Eye (tissue), 1 donor: ENCODE measurements around the gene RABGAP1L.
"Not testable (repeated sequence)": the region's sequence is repeated elsewhere in the genome, so short reads cannot be mapped to it uniquely, and the experiment has no call there.

Source experiments
- DNase-seq: peaks from one replicate; pipeline ENCODE4 v3.0.0-alpha.2; 2015

The RABGAP1L gene

GRCh38 chr1:174204697-174205308 is 45.5 kb downstream of the RABGAP1L start:
- DNase-seq, result no peak

DNA sequence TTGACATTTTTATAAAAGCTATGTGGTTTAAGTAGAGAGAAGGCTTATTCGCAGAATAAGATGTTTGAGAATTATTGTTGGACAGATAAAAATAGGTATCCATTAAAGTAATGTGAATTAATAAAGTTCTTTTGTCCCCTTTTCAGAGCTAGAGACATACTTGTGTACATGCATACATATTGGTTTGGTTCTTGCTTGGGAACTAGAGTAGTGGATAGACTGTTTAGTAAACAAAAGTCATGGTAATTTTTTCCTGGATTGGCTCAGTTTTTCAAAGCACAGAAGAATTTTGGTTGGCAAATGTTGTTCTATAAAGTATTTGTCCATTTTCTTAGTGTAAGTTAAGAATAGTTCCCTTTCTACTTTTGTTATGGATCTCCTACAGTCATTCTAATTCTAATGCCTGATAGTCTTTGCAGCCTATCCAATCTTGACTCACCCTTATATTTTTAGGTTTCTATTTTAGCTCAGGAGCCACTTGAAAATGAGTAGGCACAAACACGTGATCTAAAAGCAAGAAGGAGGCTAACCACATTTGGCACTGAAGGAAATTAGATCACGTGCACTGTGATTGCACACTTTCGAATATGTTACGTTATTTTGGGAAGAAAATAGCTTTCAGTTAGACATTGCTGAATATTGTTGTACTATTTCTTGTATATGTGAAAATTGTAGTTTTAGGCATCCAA is 47.0 kb downstream of the RABGAP1L start:
- no peak for DNase-seq

- DNase-seq, result no peak
Observed at GRCh38 chr1:174209347-174210187, 50.2 kb downstream of the RABGAP1L start.

- DNase-seq, result no peak
Observed at GRCh38 chr1:174211486-174211885, 52.2 kb downstream of the RABGAP1L start.

DNA sequence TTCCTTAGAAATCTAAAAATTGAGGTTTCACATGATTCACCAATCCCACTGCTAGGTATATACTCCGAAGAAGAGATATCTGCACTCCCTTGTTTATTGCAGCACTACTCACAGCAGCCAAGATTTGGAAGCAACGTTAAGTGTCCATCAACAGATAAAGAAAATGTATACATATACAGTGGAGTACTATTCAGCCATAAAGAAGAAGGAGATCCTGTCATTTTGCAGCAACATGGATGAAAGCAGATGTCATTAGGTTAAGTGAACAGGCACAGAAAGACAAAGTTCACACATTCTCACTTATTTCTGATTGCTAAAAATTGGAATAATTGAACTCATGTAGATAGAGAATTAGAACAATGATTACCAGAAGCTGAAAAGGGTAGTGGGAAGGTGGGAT is 56.4 kb downstream of the RABGAP1L start:
- DNase-seq, result no peak

- DNase-seq, result no peak
Observed at GRCh38 chr1:174217248-174217647, 57.9 kb downstream of the RABGAP1L start.

DNA sequence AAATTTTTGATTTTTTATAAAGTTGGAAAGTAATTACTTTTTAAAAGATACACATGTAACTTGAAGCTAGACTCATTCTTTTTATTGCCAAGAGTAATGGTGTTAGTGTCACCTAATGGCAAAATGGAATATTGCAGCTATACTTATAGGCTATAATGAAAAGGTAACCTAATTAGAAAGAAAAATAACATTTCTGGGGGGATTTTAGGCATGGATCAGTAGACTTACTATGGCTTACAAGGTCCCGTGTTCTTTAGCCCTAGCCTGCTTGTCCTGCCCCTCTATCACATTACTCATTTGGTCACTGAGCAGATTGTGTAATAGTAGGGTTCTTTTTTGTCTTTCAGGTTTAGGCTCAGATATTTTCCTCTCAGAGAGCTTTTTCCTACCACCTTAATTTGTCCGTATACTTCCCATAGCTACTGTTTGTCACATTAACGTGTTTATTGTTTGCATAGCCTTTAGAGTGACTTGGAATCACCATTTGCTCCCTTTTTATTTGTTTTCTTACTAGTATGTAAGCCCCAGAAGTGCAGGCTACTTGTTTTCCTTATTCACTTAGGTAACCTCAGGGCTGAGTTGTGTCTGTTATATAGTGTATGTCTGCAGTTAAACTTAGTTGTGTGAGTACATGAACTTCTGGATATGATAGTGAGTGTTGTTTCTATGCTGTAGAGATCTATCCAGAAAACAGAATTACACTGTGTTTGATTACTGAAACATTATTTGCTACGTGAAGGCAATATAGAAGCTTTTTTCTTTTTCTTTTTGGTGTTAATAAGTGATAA is 58.7 kb downstream of the RABGAP1L start:
- DNase-seq, result peak; percentile 68

DNA sequence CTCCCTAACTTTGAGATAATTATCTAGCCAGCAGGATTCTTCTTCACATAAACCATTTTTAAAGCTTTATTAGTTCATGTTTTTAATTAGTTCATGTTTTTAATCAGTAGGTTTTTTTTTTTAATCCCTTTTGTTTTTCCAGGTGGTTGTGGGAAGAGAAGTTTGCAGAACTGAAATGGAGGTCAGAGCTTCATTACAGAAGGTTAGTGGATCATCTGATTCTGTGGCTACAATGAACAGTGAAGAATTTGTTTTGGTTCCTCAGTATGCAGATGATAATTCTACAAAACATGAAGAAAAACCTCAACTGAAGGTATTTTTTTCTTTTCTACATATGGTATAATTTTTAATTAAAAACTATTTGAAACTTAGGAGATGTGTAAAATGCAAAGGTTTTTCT is 59.7 kb downstream of the RABGAP1L start:
- no peak for DNase-seq

- DNase-seq, result no peak
Observed at GRCh38 chr1:174219606-174220370, 60.5 kb downstream of the RABGAP1L start.

- no peak for DNase-seq
Observed at GRCh38 chr1:174221681-174222080, 62.4 kb downstream of the RABGAP1L start.

DNA sequence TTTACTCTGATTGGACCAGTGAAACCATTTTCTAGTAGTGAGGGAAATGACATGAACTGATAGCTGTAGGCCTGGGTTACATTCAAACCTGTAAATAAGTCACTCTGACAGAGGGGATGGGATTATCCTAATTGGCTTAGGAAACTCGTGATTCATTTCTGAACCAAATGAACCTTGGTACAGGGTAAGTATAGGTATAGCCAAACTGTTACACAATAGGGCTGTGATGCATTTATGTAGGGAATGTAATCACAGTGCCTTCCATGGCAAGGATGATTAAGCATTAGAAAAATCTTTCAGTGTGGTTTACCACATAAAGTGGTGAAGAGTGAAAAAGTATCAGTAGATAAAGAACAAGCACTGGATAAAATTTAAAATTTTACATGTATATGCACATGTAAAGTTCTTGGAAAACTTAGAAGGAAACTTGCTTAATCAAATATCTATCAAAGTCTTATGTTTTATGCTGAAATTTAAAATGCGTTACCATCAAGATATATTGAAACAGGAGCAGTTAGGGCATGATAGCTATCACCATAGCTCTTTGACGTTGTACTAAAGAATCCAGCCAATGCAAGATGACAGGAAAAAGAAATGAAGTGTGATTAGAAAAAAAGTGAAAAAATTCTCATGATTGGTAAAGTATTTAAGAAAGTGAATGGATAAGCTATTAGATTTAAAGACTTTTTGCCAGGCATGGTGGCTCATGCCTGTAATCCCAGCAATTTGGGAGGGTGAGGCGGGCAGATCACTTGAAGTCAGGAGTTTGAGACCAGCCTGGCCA is 63.0 kb downstream of the RABGAP1L start:
- DNase-seq, result no peak

- no peak for DNase-seq
Observed at GRCh38 chr1:174224641-174225040, 65.3 kb downstream of the RABGAP1L start.

- no peak for DNase-seq
Observed at GRCh38 chr1:174225499-174226204, 66.3 kb downstream of the RABGAP1L start.

DNA sequence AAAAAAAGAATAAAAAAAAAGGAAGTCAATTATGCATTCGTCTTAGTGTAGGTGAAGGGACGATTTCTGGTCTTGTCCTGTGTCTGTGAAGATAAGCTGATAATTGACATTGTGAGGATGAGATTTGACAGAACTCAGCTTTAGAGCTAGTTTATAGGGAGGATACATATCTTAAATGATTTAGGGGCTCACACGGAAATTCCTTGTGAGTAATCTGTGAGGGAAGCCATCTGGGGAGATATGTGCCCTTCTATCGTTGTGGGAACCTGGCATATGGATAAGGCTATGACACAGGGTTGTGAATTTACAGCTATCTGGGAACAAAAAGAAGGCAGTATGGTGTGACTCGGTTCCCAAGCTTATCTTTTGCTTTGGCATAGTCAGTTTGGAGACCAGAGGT is 71.1 kb downstream of the RABGAP1L start:
- DNase-seq, result no peak

- DNase-seq, result no peak
Observed at GRCh38 chr1:174232761-174233160, 73.4 kb downstream of the RABGAP1L start.

GRCh38 chr1:174238845-174239501 is 79.7 kb downstream of the RABGAP1L start:
- DNase-seq, result not testable (repeated sequence)

- no peak for DNase-seq
Observed at GRCh38 chr1:174239541-174239940, 80.2 kb downstream of the RABGAP1L start.

GRCh38 chr1:174242856-174243255 is 83.5 kb downstream of the RABGAP1L start:
- no peak for DNase-seq

DNA sequence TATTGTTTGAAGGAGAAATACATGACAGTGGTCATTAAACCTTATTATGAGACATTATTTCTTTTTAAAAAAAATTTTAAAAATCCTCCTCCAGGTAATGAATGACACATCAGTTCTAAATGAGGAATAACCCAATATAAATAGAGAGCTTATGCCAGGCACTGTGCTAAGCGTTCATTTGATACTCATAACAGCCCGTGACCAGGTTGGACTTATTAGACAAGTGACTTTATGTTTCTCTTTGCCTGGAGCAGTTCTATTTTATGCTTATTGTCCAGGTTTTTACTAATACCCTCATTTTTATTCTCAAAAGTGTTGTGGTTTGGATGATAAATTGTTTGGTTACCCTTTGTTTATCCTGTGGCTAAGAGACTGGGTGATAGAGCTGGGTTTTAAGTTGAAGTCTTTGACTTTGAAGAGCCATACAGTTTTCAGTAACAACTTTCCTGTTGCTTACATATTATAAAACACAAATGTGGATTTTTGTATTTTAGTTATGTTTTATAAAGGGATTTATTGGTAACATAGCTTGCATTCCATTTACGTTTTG is 84.2 kb downstream of the RABGAP1L start:
- DNase-seq, result no peak

GRCh38 chr1:174244017-174244416 is 84.7 kb downstream of the RABGAP1L start:
- DNase-seq, result no peak
